Muscle of leg (tissue), 11 donors: ENCODE measurements around the gene LARGE1. TPM values are rescaled to one million over a fixed set of nuclear protein-coding genes. Genes with fewer than 3 reads are reported as not detected.
A peak's percentile ranks its signal among the peaks of the same experiment; 100 is the strongest.

Source experiments
- DNase-seq: peaks from one replicate; pipeline ENCODE4 v3.0.0; 2013
- H3K27ac ChIP-seq: one replicate; pipeline ENCODE4 v1.5.1; 2013; ENCODE audit warnings: mild to moderate bottlenecking, low read length, control low read depth
- H3K27me3 ChIP-seq: one replicate; pipeline ENCODE4 v1.6.1; 2013; ENCODE audit warnings: low read length; ENCODE audit not compliant: control insufficient read depth, insufficient read depth
- H3K36me3 ChIP-seq: one replicate; pipeline ENCODE4 v1.6.1; 2013; ENCODE audit warnings: low read length; ENCODE audit not compliant: control insufficient read depth, insufficient read depth
- H3K4me1 ChIP-seq: one replicate; pipeline ENCODE4 v1.6.1; 2013; ENCODE audit warnings: low read length; ENCODE audit not compliant: control insufficient read depth, insufficient read depth
- H3K4me3 ChIP-seq: one replicate; pipeline ENCODE4 v1.5.1; 2013; ENCODE audit warnings: low read length, control low read depth
- H3K9me3 ChIP-seq: replicated peaks from 2 replicates; pipeline ENCODE4 v1.6.1; 2013; ENCODE audit warnings: low read depth, low read length; ENCODE audit not compliant: control insufficient read depth
- WGBS: methylation state at CpG from one replicate; pipeline ENCODE4 v1.1.5; 2013; ENCODE audit warnings: missing lambda C conversion rate; ENCODE audit not compliant: insufficient coverage; 5-methylcytosine and 5-hydroxymethylcytosine counted together
- polyA plus RNA-seq, 8 donors: library from polyadenylated mRNA; unstranded; fragments of 120-200 nt; gene quantifications; one replicate each; pipeline versions ENCODE4 v1.2.1 to v1.2.3, GENCODE V29; 2013; ENCODE audit warnings: inconsistent platforms in 1 of 8, low replicate concordance in 1 of 8; ENCODE audit not compliant: insufficient read length in 8 of 8, insufficient read depth in 1 of 8
- total RNA-seq: library from RNA; stranded (reverse); fragments of 120-200 nt; gene quantifications from one replicate; pipeline ENCODE4 v1.2.4, GENCODE V29; 2013

LARGE1 gene
- total and polyA plus RNA-seq, 9 donors = 7.7 to 14.6 (median 10.4) TPM

DNA sequence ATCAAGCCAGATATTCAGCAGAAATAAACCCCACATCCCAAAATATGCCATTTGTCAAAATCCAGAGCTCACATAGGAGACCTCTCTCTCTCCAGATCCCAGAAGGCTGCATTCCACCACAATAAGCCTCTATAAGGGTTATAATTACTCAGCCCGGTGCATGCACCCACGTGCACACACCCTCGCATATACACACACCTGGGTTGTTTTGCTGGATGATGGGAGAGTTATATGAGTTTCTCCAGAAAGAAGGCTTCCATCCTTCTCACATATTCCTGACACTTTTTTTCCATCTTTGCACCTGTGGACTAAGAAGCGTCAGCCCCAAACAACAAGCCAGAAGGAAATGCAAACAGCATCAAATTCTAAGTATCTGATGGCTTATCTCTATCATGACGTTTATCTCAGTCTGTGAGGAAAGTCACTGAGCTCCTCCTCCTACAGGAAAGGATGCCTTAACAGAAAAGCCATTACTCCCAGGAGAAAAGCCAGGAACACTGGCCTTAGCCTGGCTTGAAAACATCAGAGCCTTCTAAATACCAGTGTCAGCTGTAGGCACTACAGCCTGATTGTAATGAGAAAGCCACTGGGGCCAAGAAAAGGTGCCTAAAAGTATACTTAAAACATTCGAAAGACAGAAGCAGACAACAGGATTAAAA is 253.2 kb downstream of the LARGE1 start:
- no peaks in the 10 kb centered on the region for H3K36me3 ChIP-seq
- no peaks in the 10 kb centered on the region for H3K27me3 ChIP-seq
- no peaks in the 10 kb centered on the region for H3K9me3 ChIP-seq
- no peak overlapping the region for H3K27ac ChIP-seq
- WGBS = 54% methylated on average over 2 of the region's 6 CpGs
- peaks cover 6% of the 10 kb centered on the region for H3K4me1 ChIP-seq
- H3K4me3 ChIP-seq = no peak overlapping the region
- DNase-seq = peak; percentile 14

DNA sequence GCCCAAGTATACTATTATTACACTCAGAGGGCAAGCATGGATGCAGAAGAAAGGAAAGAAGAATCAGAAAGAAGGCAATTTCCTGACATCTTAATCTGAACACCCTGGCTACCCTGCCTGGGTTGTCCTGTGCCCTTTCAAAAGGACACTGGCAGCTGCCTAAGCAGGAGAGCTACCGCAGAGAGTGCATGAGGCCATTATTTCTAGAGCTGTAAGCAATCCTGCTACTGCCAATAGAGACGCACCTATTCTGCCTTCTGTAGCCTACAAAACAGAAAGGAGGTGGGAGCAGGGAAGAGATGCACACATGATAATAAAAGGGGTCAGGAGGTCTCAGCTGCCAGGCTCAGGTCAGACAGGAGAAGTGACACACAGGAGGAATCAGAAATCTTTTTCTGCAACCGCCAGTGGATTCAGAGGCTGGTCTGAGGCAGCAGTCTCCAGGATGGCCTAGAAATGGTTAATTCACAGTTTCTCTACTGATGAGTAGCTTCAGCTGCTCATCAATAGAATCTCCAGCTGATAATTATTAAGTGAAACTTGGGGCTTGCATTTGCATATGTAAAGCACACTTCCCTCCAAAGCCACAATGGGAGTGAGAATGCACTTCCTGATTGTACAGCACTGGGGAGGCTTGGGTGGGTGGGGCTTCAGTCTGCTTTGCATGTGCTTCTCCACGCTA is 253.9 kb downstream of the LARGE1 start:
- Histone ChIP-seq H3K36me3 (no peaks in the 10 kb centered on the region), H3K9me3 (no peaks in the 10 kb centered on the region), H3K27ac (no peak overlapping the region), H3K4me1 (peaks cover 6% of the 10 kb centered on the region), H3K27me3 (no peaks in the 10 kb centered on the region), H3K4me3 (no peak overlapping the region)
- DNase-seq = peak; percentile 21
- 29% methylated on average over 1 of the region's 4 CpGs for WGBS

DNA sequence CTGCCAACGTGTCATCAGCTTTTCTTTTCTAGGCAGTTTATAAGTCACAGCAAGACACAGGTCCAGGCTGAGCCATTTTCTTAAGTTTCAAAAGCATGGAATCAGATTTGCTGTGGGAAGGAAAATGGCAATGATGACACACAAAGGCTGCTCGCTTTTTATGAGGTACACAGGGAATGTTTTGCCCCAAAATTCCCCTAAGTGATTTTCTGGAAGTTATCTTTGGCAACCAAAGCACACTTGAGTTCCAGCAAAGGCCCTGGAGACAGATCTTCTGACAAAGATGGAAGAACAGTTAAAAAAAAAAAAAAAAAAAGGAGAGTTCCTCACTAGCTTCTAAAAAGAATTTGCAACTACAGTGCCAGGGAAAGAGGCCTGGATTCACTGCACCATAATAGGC is 260.8 kb downstream of the LARGE1 start:
- WGBS = 50% methylated on average over 1 of the region's 2 CpGs
- Histone ChIP-seq H3K27me3 (no peaks in the 10 kb centered on the region), H3K9me3 (no peaks in the 10 kb centered on the region), H3K36me3 (no peaks in the 10 kb centered on the region), H3K27ac (peak overlapping the region; percentile 79), H3K4me1 (peaks cover 4% of the 10 kb centered on the region), H3K4me3 (no peak overlapping the region)
- DNase-seq = peak; percentile 85

DNA sequence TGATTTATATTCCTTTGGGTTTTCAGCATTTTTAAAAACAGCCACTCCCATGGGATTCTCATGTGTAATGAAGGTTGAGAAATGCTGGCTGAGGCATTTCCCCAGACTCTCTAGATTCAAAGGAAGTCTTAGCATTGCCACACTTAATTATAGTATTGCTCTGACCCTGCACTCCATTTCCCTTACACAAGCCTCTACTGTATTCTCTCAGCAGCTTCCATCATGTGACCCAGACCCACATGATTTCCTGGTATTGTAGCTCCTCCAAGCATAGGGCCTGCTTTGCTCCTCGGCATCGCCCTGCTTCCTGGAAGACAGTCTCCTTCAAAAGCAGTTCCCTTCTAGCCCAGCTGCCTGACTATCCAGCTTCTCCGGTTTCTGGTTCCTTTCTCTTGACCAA is 261.5 kb downstream of the LARGE1 start:
- Histone ChIP-seq H3K27me3 (no peaks in the 10 kb centered on the region), H3K4me1 (peaks cover 4% of the 10 kb centered on the region), H3K9me3 (no peaks in the 10 kb centered on the region), H3K36me3 (no peaks in the 10 kb centered on the region), H3K27ac (peak overlapping the region; percentile 79), H3K4me3 (no peak overlapping the region)
- DNase-seq = peak; percentile 87
- WGBS = 35% methylated on average over 2 of the region's 3 CpGs

DNA sequence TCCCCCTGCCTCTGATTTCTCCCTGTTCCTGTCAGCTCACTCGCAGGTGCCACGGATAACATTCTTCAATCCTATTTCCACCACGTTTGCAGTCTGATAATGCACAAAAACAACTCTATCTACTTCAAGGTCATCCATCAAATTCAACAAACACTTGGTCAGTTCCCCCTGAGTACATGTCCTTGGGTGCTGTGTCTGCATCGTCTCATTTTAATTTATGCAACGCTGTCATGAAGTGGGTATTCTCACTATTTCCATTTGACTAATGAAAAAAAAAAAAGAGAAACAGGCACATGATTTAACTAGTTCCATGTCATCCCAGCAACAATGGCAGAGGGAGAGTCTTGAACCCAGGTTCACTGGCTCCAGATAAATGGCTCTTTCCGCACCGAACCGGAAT is 262.6 kb downstream of the LARGE1 start:
- Histone ChIP-seq H3K36me3 (no peaks in the 10 kb centered on the region), H3K4me3 (no peak overlapping the region), H3K4me1 (peaks cover 4% of the 10 kb centered on the region), H3K27ac (no peak overlapping the region), H3K27me3 (no peaks in the 10 kb centered on the region), H3K9me3 (no peaks in the 10 kb centered on the region)
- 80% methylated on average over 6 of the region's 8 CpGs for WGBS
- DNase-seq = no peak

DNA sequence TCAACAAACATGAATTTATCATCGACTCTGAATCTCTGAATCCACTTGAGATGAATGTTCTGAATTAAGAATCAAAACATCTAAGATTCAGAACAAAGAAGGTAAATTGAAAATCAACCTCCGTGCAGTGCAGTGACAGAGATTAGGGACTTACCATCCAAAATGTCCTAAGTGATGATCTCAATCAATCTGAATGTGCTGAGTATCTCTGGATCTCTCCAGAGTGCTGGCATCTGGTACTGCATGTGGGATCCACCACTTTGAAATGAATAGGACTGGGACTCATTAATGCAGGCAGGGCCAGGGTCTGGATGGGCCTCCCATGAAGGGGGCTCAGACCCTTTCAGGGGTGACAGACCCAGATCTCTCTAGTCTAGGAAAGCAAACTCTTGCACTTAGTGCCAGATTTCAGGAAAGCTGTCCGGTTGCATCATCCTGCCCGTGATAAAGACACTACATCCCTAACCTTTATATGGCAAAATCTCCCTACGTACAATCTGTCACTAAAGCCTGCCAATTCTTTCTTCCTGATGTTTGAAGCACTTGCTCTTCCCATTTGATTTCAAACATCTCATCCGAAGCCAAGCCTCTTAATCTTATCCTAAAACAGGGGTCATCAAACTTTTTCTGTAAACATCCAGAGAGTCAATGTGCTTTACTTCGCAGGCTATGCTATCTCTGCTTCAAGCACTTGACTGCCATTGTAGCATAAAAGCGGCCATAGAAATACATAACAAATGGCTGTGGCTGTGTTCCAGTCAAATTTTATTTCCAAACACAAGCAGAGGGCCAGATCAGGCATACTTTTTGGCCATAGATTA is 263.3 kb downstream of the LARGE1 start:
- Histone ChIP-seq H3K27me3 (no peaks in the 10 kb centered on the region), H3K27ac (no peak overlapping the region), H3K9me3 (no peaks in the 10 kb centered on the region), H3K4me1 (peaks cover 4% of the 10 kb centered on the region), H3K4me3 (no peak overlapping the region), H3K36me3 (no peaks in the 10 kb centered on the region)
- 43% methylated on average over 6 of the region's 8 CpGs for WGBS
- no peak for DNase-seq

DNA sequence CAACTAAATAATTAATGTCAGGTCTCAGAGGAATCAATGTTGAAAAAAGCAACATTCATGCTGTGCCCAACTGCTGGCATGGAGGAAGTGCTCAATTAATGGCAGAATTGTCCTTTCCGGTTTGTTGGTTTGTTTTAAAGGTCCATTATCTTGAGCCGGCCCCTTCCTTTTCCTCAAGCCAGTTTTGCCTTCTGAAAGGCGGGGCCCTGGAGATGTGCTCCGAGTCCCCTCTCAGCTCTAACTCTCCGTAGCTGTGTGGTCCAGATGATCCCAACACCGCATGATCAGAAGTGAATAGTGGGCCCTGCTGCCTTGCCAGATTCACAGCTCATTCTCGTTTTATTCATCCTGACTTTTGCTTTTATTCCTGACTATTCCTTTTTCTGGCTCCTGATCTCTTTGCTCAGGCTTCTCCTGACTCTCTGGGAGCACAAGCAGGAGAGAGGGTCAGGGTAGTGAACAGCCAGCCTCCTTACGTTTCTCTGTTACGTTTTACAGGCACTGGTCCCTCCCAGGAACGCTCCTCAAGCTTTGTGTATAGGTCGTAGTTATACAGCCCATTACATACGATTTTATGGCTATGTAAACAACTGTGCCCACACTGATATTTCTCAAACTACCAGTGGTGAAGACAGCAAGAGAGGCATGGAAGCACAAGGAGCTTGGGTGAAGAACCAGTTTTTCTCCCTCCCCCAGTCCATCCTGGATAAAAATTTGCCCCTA is 265.9 kb downstream of the LARGE1 start:
- peaks cover 2% of the 10 kb centered on the region for H3K4me1 ChIP-seq
- H3K9me3 ChIP-seq = no peaks in the 10 kb centered on the region
- peaks cover 6% of the 10 kb centered on the region for H3K36me3 ChIP-seq
- WGBS = 39% methylated on average over 9 of the region's 12 CpGs
- H3K4me3 ChIP-seq = no peak overlapping the region
- no peak overlapping the region for H3K27ac ChIP-seq
- DNase-seq = no peak
- H3K27me3 ChIP-seq = no peaks in the 10 kb centered on the region

DNA sequence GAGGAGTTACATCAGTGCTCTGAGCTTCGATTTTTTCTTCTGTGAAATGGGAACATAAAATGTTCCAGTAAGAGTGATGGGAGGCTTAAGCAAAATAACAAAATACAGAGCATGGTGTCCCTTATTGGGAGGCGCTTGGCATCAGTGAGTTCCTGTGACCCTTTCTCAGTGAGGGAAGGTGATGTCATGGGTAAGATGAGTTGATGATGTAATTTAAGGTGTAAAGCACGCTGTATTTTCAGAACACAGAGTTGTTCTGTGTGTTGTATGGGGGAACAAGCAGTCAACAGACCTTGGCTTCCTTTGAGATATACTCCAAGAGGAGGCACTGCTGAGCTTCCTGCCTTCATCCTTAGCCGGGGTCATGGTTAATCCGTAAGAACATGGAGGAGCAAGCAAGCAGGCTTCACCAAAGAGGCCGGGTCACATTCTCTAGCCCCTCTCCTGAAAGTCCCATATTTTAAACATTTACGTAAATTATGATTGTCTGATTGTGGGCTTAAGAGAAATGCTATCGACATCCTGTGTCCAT is 266.7 kb downstream of the LARGE1 start:
- 94% methylated on average over 3 of the region's 8 CpGs for WGBS
- Histone ChIP-seq H3K27me3 (no peaks in the 10 kb centered on the region), H3K9me3 (no peaks in the 10 kb centered on the region), H3K4me1 (no peaks in the 10 kb centered on the region), H3K36me3 (peaks cover 6% of the 10 kb centered on the region), H3K4me3 (no peak overlapping the region), H3K27ac (no peak overlapping the region)
- no peak for DNase-seq

DNA sequence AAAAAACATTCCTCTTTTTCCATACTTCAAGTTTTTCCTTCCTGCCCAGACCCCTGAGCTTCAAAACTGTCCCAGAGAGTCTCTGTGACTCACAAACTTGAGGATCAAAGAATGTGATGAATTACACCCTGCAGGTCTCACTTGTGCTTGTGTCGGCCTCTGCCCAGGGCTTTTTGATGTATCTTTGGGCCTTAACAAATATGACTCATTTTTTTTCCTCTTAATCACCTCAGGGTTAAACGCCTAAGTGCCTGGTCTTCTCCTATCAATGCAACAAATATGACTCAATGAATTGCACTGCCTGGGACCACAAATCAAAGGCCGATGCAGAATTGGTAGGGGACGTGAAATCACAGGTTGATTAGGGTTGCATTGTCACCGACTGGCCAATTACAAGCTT is 267.7 kb downstream of the LARGE1 start:
- peaks cover 6% of the 10 kb centered on the region for H3K36me3 ChIP-seq
- H3K9me3 ChIP-seq = no peaks in the 10 kb centered on the region
- no peaks in the 10 kb centered on the region for H3K4me1 ChIP-seq
- no peaks in the 10 kb centered on the region for H3K27me3 ChIP-seq
- H3K27ac ChIP-seq = no peak overlapping the region
- 79% methylated on average over 3 of the region's 5 CpGs for WGBS
- no peak overlapping the region for H3K4me3 ChIP-seq
- no peak for DNase-seq
